Stimulated activated CD4-positive, alpha-beta T cell treated with anti-CD3 and anti-CD28 coated beads, TNF-alpha, amount 100 ng/mL, for 4 hours (primary cell): Measurements from ENCODE around the gene TMEM132D.

Source experiments
- DNase-seq, 3 experiments: peaks; one replicate each; pipeline ENCODE4 v3.0.0-alpha.2; 2020; ENCODE audit warnings: low read depth in 3 of 3

Gene TMEM132D

DNA sequence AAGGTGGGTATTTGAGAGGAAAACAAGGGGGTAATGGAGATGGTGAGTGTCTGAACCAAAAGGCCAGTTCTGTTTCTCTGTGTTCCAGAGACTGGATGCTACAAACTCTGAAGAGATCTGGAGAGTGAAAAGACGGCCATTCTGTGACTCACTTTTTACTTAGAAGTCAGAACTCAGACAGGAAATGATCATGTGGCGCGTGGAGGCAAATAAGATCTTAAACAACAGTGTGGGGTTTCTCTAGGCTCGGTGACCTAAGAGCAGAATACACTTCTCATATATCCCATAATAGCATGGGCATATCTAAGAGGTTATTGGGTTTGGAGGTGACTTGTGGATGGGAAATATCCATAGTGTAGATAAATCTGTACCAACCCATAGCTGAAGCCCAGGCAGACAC is 463.5 kb downstream of the TMEM132D start:
- DNase-seq, result no peak

DNA sequence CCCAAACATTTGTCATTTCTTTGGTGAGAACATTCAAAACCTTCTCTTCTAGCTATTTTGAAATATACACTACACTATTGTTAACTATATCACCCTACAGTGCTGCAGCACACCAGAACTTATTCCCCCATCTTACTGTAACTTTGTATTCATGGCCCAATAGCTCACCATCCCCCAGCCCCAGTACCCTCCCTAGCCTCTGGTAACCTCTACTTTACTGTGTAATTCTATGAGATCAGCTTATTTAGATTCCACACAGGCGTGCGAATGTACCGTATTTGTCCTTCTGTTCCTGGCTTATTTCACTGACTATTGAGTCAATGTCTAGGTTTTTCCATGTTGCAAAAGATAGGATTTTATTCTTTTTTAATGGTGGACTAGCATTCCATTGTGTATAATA is 469.0 kb downstream of the TMEM132D start:
- DNase-seq, result no peak

DNA sequence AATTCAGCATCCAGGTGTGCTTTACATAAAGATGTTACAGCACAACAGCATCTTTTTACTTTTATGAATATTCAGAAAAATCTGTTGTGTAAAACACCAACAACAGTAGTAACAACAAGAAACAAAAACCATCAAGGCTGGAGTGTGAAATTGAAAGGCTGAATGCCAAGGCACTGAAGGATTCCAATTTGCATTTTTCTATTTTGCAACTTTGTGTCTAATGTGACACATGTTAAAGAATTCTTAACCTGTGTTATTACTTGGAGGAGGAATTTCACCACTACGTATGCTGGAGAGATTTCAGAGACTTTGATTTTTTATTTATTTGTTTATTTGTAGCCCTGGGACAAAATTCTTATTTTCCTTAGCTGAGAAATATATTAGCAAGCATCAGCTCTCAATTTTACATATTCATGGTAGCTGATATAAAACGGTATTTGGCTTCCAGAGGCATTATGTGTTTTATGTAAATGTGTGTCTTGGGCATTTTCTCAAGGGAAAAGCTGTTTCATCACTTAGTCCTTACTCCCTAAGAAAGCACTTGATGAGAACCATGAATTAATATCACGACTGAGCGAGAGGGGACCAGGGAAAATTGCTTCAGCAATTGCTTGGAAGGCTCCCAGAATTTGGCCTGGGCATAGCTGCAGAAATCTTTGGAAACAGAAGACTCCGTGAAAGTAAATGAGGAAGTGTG is 475.4 kb downstream of the TMEM132D start:
- DNase-seq, result no peak

DNA sequence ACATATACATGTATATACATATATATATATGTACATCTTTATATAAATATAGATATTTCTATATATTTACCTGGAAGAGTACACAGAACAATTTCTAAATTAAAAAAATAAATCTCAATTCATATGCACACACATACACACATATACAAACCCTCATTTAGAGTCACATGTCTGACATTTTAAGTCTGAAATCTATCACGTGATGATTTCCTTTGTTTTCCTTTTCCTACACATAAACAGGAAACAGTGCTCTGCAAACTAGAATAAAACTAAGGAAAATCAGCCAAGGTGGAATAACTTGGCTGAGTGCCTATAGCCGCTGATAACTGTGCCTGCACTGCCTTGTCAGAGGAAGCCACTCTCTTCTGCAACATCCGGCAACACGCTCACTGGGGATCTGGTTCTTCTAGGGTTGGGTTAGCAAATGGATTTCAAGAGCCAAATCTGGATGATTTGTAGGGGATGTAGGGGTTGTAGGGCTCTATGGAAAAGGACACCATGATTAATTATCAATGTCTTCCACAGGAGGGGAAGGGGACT is 480.7 kb downstream of the TMEM132D start:
- no peak for DNase-seq

- no peak for DNase-seq
Observed at GRCh38 chr12:129413295-129413694, 490.5 kb downstream of the TMEM132D start.

- DNase-seq, result no peak
Observed at GRCh38 chr12:129409281-129409680, 494.5 kb downstream of the TMEM132D start.

GRCh38 chr12:129404556-129404955 is 499.3 kb downstream of the TMEM132D start:
- DNase-seq, result no peak

DNA sequence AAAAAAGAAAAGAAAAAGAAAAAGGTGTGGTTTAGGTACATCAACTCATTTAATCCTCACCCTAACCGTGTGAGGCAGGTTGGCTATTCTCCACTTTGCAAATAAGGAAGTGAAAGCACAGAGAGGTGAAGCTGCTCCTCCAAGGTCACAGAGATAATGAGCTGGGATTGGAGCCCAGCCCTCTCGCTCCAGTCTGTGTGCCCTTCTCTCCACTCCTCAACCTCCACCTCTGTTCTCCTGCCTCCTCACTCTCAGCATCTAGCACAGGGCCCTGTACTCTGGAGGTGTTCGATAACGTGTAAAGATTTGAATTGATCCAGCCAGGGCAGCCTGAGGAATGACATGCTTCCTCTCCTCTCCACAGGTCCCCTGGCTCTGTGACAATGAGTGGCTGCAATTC is 502.3 kb downstream of the TMEM132D start:
- no peak for DNase-seq

DNA sequence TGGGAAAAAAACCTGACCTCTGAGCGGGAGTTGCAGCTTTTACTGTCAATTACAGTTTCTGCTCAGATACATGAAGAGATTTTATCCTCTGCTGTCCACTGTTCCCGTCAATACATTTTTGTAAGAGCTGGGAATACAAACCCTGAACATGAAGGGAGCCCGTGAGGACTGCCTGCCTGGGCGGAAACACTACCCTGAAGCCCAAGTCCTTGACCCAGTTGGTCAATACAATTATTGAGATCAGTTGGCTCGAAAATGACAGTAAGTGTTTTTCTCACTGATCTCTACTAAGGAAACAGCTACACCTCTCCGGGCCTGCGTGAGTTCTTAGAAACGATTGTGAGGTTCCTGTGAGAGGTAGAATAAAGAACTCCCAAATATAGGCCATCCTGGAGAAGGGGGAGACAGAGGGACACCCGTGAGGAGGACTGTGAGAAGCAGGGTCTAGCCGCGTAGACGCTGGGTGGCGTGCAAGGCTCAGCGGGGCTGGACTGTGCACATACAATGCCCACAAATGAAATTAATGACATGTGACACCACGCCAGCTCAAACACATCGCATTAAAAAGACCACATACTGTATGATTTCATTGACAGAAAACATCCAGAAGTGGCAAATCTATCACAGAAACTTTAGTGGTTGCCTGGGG is 509.5 kb downstream of the TMEM132D start:
- no peak for DNase-seq

- no peak for DNase-seq
Observed at GRCh38 chr12:129393357-129393937, 510.4 kb downstream of the TMEM132D start.

GRCh38 chr12:129385637-129385990 is 518.2 kb downstream of the TMEM132D start:
- no peak for DNase-seq

- no peak for DNase-seq
Observed at GRCh38 chr12:129383956-129384355, 519.9 kb downstream of the TMEM132D start.

GRCh38 chr12:129381715-129382114 is 522.1 kb downstream of the TMEM132D start:
- no peak for DNase-seq

GRCh38 chr12:129379076-129379804 is 524.6 kb downstream of the TMEM132D start:
- DNase-seq, result no peak

GRCh38 chr12:129378496-129378895 is 525.3 kb downstream of the TMEM132D start:
- no peak for DNase-seq

DNA sequence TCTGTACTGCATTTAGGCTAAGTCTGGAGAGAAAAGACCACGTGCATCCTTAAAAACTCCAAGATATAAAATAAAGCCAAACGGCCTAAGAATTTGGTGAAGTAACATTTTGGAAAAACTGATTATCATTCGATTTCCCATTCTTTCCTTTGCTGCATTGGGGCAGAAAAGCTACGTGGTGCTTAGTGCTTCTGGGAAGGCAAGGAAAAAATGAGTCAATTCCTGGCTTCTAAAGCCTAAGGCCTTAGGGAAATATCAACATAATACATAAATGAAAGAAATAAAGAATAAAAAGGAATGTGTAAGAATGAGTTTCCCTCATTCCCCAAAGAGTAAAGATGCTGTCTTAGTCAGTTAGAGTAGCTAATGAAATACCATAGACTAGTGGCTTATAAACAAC is 530.1 kb downstream of the TMEM132D start:
- DNase-seq, result no peak

DNA sequence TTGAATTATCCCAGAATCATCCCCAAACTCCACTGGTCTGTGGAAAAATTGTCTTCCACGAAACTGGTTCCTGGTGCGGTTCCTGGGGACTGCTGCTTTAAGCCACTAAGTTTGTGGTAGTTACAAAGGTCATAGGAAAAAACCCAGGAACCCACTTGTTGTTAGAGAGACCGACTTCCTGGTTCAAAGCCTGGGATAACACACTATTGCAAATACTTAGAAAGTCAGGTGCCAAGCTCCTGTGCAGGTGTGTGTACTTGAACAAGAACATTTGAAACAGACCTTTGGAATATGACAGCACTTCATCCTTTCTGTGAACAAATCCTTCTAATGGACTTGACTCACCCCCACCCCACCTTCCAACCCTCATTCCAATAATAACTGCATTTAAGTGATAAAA is 530.9 kb downstream of the TMEM132D start:
- DNase-seq, result no peak

DNA sequence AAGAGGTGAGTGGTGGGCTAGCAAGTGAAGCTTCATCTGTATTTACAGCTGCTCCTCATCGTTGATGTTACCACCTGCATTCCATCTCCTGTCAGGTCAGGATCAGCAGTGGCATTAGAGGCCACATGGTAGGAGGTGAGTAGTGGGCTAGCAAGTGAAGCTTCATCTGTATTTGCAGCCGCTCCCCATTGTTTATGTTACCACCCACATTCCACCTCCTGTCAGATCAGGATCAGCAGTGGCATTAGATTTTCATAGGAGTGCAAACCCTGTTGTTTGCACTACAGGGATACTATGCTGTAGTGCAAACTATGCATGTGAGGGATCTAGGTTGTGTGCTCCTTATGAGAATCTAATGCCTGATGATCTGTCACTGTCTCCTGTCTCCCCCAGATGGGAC is 531.5 kb downstream of the TMEM132D start:
- no peak for DNase-seq

DNA sequence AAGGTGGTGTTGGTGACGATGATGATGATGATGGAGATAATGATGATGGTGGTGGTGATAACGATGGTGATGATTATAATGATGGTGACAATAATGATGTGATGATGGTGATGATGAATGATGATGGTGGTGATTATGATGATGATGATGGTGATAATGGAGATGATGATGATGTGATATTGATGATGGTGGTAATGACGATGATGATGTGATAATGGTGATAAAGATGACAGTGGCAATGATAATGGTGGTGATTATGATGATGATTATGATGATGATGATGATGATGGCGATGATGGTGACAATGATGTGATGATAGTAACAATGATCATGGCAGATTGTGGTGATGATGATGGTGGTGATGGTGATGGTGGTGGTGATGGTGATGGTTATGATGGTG is 532.6 kb downstream of the TMEM132D start:
- no peak for DNase-seq

DNA sequence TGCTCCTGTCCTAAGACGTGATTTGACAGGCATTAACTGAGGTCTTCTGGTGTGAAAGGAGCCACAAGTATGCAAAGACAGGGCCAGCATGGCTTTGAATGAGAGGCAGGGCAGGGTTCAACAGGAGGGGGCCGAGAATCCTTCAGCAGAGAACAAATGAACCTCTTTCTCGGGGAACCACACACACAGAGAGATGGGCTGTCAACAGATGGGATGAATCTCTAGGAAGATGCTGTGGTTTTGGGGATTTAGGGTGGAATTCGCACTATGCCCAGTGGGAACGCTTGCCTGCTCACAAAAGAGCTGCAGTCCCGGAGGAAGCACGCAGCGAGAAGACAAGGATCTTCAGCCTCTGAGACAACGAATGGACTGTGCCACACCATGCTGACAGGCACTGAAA is 537.2 kb downstream of the TMEM132D start:
- DNase-seq, result no peak

- DNase-seq, result no peak
Observed at GRCh38 chr12:129363041-129363440, 540.8 kb downstream of the TMEM132D start.

GRCh38 chr12:129357233-129357632 is 546.6 kb downstream of the TMEM132D start:
- no peak for DNase-seq
